B cell (primary cell): ENCODE results near the gene IWS1. TPM values are rescaled to one million over a fixed set of nuclear protein-coding genes. Genes with fewer than 3 reads are reported as not detected.

Experiments
- ATAC-seq: fragments of 200-7000 bp; cut with Tn5 transposase; one replicate; pipeline ENCODE4 v1.10.0; 2021; ENCODE audit warnings: low read depth, mild to moderate bottlenecking, moderate number of reproducible peaks, moderate library complexity
- CTCF ChIA-PET: fragments of 350-600 bp; sonication (Branson Sonifier 250); formaldehyde crosslinking; loops from one replicate; lab custom pipeline; 2021; ENCODE audit warnings: antibody characterized with exemption, inconsistent platforms; lab: Charles Lee
- POLR2A ChIA-PET: fragments of 350-600 bp; sonication (Branson Sonifier 250); formaldehyde crosslinking; loops from one replicate; lab custom pipeline; 2021; ENCODE audit warnings: antibody characterized with exemption; lab: Charles Lee
- DNase-seq: peaks from one replicate; pipeline ENCODE4 v3.0.0; 2013
- H2AFZ ChIP-seq: 2 replicates; pipeline ENCODE4 v1.6.1; 2012; ENCODE audit warnings: mild to moderate bottlenecking, low read depth, low read length; ENCODE audit not compliant: insufficient read depth, poor library complexity, severe bottlenecking
- H3K27ac ChIP-seq, 2 donors: 1 replicate in 1 of 2; 2 replicates in 1 of 2; pipeline ENCODE4 v1.5.1; 2012 to 2013; ENCODE audit warnings: low read length in 2 of 2, mild to moderate bottlenecking in 2 of 2, moderate library complexity in 1 of 2
- H3K27me3 ChIP-seq, 4 experiments: fragments of 200-600 bp in 1 of 4; sonication (generic) in 1 of 4; replicated peaks in 1 of 4; 1 replicate in 2 of 4; 2 replicates in 2 of 4; pipeline versions ENCODE4 v1.6.1 to v1.7.0; 2013 to 2016; ENCODE audit warnings: low read length in 3 of 4, mild to moderate bottlenecking in 2 of 4, mixed read lengths in 1 of 4, moderate library complexity in 1 of 4; ENCODE audit not compliant: insufficient read depth in 4 of 4, control insufficient read depth in 3 of 4; ENCODE audit errors: control extremely low read depth in 1 of 4
- H3K36me3 ChIP-seq, 2 experiments: replicated peaks in 1 of 2; 1 replicate in 1 of 2; 2 replicates in 1 of 2; pipeline versions ENCODE4 v1.6.1 to v1.7.1; 2013; ENCODE audit warnings: low read length in 1 of 2; ENCODE audit not compliant: insufficient read depth in 2 of 2, control insufficient read depth in 1 of 2; ENCODE audit errors: control extremely low read depth in 1 of 2, extremely low read depth in 1 of 2
- H3K4me1 ChIP-seq, 2 donors: fragments of 200-600 bp in 1 of 2; sonication (generic) in 1 of 2; 1 replicate in 1 of 2; 2 replicates in 1 of 2; pipeline versions ENCODE4 v1.5.1 to v1.6.1; 2013 to 2017; ENCODE audit warnings: low read length in 2 of 2; ENCODE audit not compliant: control insufficient read depth in 2 of 2, insufficient read depth in 2 of 2
- H3K4me2 ChIP-seq: replicated peaks from 2 replicates; pipeline ENCODE3; 2012; ENCODE audit warnings: mild to moderate bottlenecking, low read depth, low read length; ENCODE audit not compliant: poor library complexity, severe bottlenecking
- H3K4me3 ChIP-seq, 5 experiments: fragments of 200-600 bp in 1 of 5; sonication (generic) in 1 of 5; 1 replicate in 3 of 5; 2 replicates in 2 of 5; pipeline versions ENCODE4 v1.5.1 to v1.7.0; 2011 to 2016; ENCODE audit warnings: low read length in 4 of 5, mild to moderate bottlenecking in 4 of 5, low read depth in 2 of 5, control low read depth in 1 of 5, moderate library complexity in 1 of 5; ENCODE audit not compliant: insufficient read depth in 1 of 5; ENCODE audit errors: control extremely low read depth in 1 of 5, extremely low read depth in 1 of 5
- H3K79me2 ChIP-seq: fragments of 200-600 bp; sonication (generic); one replicate; pipeline ENCODE4 v1.6.0; 2016; ENCODE audit warnings: low read length; ENCODE audit not compliant: control insufficient read depth, insufficient read depth
- H3K9ac ChIP-seq: fragments of 200-600 bp; sonication (generic); 2 replicates; pipeline ENCODE4 v1.6.1; 2017; ENCODE audit warnings: mild to moderate bottlenecking, low read length, moderate library complexity
- H3K9me3 ChIP-seq, 3 donors: one replicate each; pipeline versions ENCODE4 v1.6.1 to v1.7.1; 2013; ENCODE audit warnings: low read length in 2 of 3; ENCODE audit not compliant: control insufficient read depth in 2 of 3, insufficient read depth in 1 of 3; ENCODE audit errors: control extremely low read depth in 1 of 3
- H4K20me1 ChIP-seq: 2 replicates; pipeline ENCODE4 v1.6.0; 2012; ENCODE audit warnings: mild to moderate bottlenecking, low read length; ENCODE audit not compliant: insufficient read depth, control insufficient read depth, poor library complexity, severe bottlenecking
- H3K27ac Mint-ChIP-seq: one replicate; pipeline ENCODE4 v1.8.0; 2021; ENCODE audit warnings: mixed read lengths
- H3K27me3 Mint-ChIP-seq: one replicate; pipeline ENCODE4 v1.8.0; 2021; ENCODE audit warnings: mixed read lengths
- H3K4me1 Mint-ChIP-seq: one replicate; pipeline ENCODE4 v1.8.0; 2021; ENCODE audit warnings: mixed read lengths
- H3K4me3 Mint-ChIP-seq: one replicate; pipeline ENCODE4 v1.8.0; 2021; ENCODE audit warnings: mixed read lengths
- H3K9me3 Mint-ChIP-seq: one replicate; pipeline ENCODE4 v1.8.0; 2022; ENCODE audit warnings: mixed read lengths; ENCODE audit not compliant: insufficient read depth
- CTCF ChIP-seq: fragments of 200-600 bp; IDR thresholded peaks from one replicate; pipeline ENCODE4 v1.8.0; 2022; ENCODE audit warnings: antibody characterized with exemption, mild to moderate bottlenecking
- EZH2 ChIP-seq: IDR thresholded peaks from 2 replicates; pipeline ENCODE4 v1.6.1; 2012; ENCODE audit warnings: borderline replicate concordance, low read depth, mild to moderate bottlenecking, moderate library complexity, low read length; ENCODE audit not compliant: insufficient read depth, poor library complexity, severe bottlenecking
- WGBS: methylation state at CpG from one replicate; pipeline ENCODE4 v1.1.5; 2013; ENCODE audit warnings: missing lambda C conversion rate; ENCODE audit not compliant: insufficient coverage; 5-methylcytosine and 5-hydroxymethylcytosine counted together
- intact Hi-C: fragments of 100-400 bp; cut with micrococcal nuclease; formaldehyde crosslinking; loops from one replicate; pipeline ENCODE4 v1.10.0; 2022
- polyA plus RNA-seq: library from polyadenylated mRNA; depleted of rRNA; stranded (reverse); fragments of >200 nt; gene quantifications from 2 replicates; pipeline ENCODE4 v1.2.3, GENCODE V29; 2012
- total RNA-seq, 2 donors: library from RNA; stranded (reverse); fragments of 120-200 nt in 1 of 2; gene quantifications; 1 replicate in 1 of 2; 2 replicates in 1 of 2; pipeline versions ENCODE4 v1.2.3 to v1.2.4, GENCODE V29; 2013 to 2022

The IWS1 gene
- total and polyA plus RNA-seq, 2 donors (not counting 1 experiment from before 2014, with no cell fraction given) = 22.5 to 45.9 TPM

- peaks cover 25% of the 10 kb centered on the region for H3K27me3 Mint-ChIP-seq
- ATAC-seq (no peak), DNase-seq (no peak)
- no peak overlapping the region for H3K27ac ChIP-seq
- no peak overlapping the region for H2AFZ ChIP-seq
- H3K9ac ChIP-seq = no peak overlapping the region
- peaks cover 0 to under 1% (median 0%) of the 10 kb centered on the region in 3 donors for H3K9me3 ChIP-seq
- no peak overlapping the region for H3K27ac Mint-ChIP-seq
- WGBS = 88% methylated on average over 7 of the region's 8 CpGs
- no peaks in the 10 kb centered on the region for H3K36me3 ChIP-seq
- CTCF ChIA-PET = no interaction called here
- H3K4me1 ChIP-seq = peaks cover 6 to 15% of the 10 kb centered on the region in 2 donors
- no peak overlapping the region for H3K4me3 Mint-ChIP-seq
- POLR2A ChIA-PET = no interaction called here
- H3K4me1 Mint-ChIP-seq = peaks cover 14% of the 10 kb centered on the region
- no peak overlapping the region for H3K4me3 ChIP-seq
- intact Hi-C loops = no loop called here
- peaks cover 2% of the 10 kb centered on the region for H3K9me3 Mint-ChIP-seq
- H3K27me3 ChIP-seq = peaks cover 0 to 4% (median 0%) of the 10 kb centered on the region in 4 experiments
- no peak overlapping the region for H3K4me2 ChIP-seq
- H4K20me1 ChIP-seq = no peaks in the 10 kb centered on the region
- H3K79me2 ChIP-seq = no peaks in the 10 kb centered on the region
- TF ChIP-seq CTCF (no peak), EZH2 (no peak)
Observed at GRCh38 chr2:127561371-127561770, 35.1 kb upstream of the IWS1 start.

GRCh38 chr2:127560931-127561280 is 34.6 kb upstream of the IWS1 start:
- Mint-ChIP-seq H3K4me1 (peaks cover 14% of the 10 kb centered on the region), H3K4me3 (no peak overlapping the region), H3K27ac (no peak overlapping the region), H3K9me3 (peaks cover 4% of the 10 kb centered on the region), H3K27me3 (peaks cover 29% of the 10 kb centered on the region)
- Histone ChIP-seq H3K36me3 (no peaks in the 10 kb centered on the region), H3K9ac (no peak overlapping the region), H3K79me2 (no peaks in the 10 kb centered on the region), H3K9me3 (peaks cover 0 to 4% (median 0%) of the 10 kb centered on the region in 3 donors), H3K4me1 (peaks cover 6 to 15% of the 10 kb centered on the region in 2 donors), H3K27me3 (peaks cover 0 to 4% (median 0%) of the 10 kb centered on the region in 4 experiments), H4K20me1 (no peaks in the 10 kb centered on the region), H3K27ac (no peak overlapping the region), H3K4me3 (no peak overlapping the region), H3K4me2 (no peak overlapping the region), H2AFZ (no peak overlapping the region)
- ATAC-seq (no peak), DNase-seq (no peak)
- ChIA-PET POLR2A (no interaction called here), CTCF (no interaction called here)
- no peak for TF ChIP-seq EZH2
- no peak for TF ChIP-seq CTCF
- intact Hi-C loops = no loop called here
- 90% methylated on average over 2 of the region's 5 CpGs for WGBS
